IMR-90 (cell line): Measurements from ENCODE around the gene NTSR1. TPM values are rescaled to one million over a fixed set of nuclear protein-coding genes. Genes with fewer than 3 reads are reported as not detected.

Experiments used
- ATAC-seq: fragments of 200-7000 bp; cut with Tn5 transposase; 2 replicates; pipeline ENCODE4 v1.9.1; 2020; ENCODE audit warnings: low read depth, mild to moderate bottlenecking, moderate library complexity
- BruUV-seq: library from RNA; stranded (reverse); fragments of 400-500 nt; replicated peaks from 2 replicates; lab custom pipeline; 2021; lab: Mats Ljungman, UMichigan
- CTCF ChIA-PET: fragments of 300-600 bp; formaldehyde crosslinking; extraction: SDS; loops from one replicate; lab custom pipeline; 2021; ENCODE audit warnings: antibody characterized with exemption; lab: Yijun Ruan, JAX
- POLR2A ChIA-PET: fragments of 300-600 bp; sonication (Branson Sonifier 250); formaldehyde crosslinking; loops from one replicate; lab custom pipeline; 2022; ENCODE audit warnings: antibody characterized with exemption; ENCODE audit not compliant: unreplicated experiment; lab: Charles Lee
- DNase-seq: peaks from one replicate; pipeline ENCODE4 v3.0.0; 2013
- H2AFZ ChIP-seq: replicated peaks from 2 replicates; pipeline ENCODE3; 2013; ENCODE audit warnings: low read length, mild to moderate bottlenecking; ENCODE audit not compliant: poor library complexity
- H2AK5ac ChIP-seq: 2 replicates; pipeline ENCODE4 v1.6.1; 2013; ENCODE audit warnings: low read depth, low read length, inconsistent platforms
- H2AK9ac ChIP-seq: replicated peaks from 2 replicates; pipeline ENCODE3; 2013; ENCODE audit warnings: mild to moderate bottlenecking, low read depth, low read length, moderate library complexity; ENCODE audit not compliant: poor library complexity
- H2BK120ac ChIP-seq: 2 replicates; pipeline ENCODE4 v1.6.1; 2013; ENCODE audit warnings: low read depth, low read length, inconsistent platforms
- H2BK15ac ChIP-seq: 3 replicates; pipeline ENCODE4 v1.6.1; 2013; ENCODE audit warnings: low read depth, low read length, inconsistent platforms
- H2BK20ac ChIP-seq: 2 replicates; pipeline ENCODE4 v1.6.1; 2013; ENCODE audit warnings: low read depth, mild to moderate bottlenecking, inconsistent platforms, low read length, moderate library complexity
- H2BK5ac ChIP-seq: 2 replicates; pipeline ENCODE4 v1.6.1; 2013; ENCODE audit warnings: mild to moderate bottlenecking, low read depth, low read length, inconsistent platforms; ENCODE audit not compliant: poor library complexity, severe bottlenecking
- H3K14ac ChIP-seq: replicated peaks from 2 replicates; pipeline ENCODE4 v1.6.1; 2013; ENCODE audit warnings: low read depth, low read length, inconsistent platforms
- H3K18ac ChIP-seq: 2 replicates; pipeline ENCODE4 v1.6.1; 2013; ENCODE audit warnings: low read depth, low read length, control low read depth
- H3K23ac ChIP-seq: 2 replicates; pipeline ENCODE4 v1.6.1; 2013; ENCODE audit warnings: low read depth, low read length, inconsistent platforms
- H3K27ac ChIP-seq: 2 replicates; pipeline ENCODE4 v1.5.1; 2013; ENCODE audit warnings: mild to moderate bottlenecking, control low read depth, low read length; ENCODE audit not compliant: insufficient read depth
- H3K27me3 ChIP-seq: 2 replicates; pipeline ENCODE4 v1.6.1; 2013; ENCODE audit warnings: low read length; ENCODE audit not compliant: control insufficient read depth, insufficient read depth
- H3K36me3 ChIP-seq: 2 replicates; pipeline ENCODE4 v1.6.1; 2013; ENCODE audit warnings: low read length, mixed read lengths; ENCODE audit not compliant: control insufficient read depth, insufficient read depth
- H3K4ac ChIP-seq: 2 replicates; pipeline ENCODE4 v1.6.1; 2013; ENCODE audit warnings: low read depth, low read length, inconsistent platforms
- H3K4me1 ChIP-seq: 2 replicates; pipeline ENCODE4 v1.6.1; 2013; ENCODE audit warnings: low read length, mixed read lengths; ENCODE audit not compliant: control insufficient read depth, insufficient read depth
- H3K4me2 ChIP-seq: 2 replicates; pipeline ENCODE4 v1.6.1; 2013; ENCODE audit warnings: low read depth, mild to moderate bottlenecking, control low read depth, low read length, moderate library complexity
- H3K4me3 ChIP-seq: 2 replicates; pipeline ENCODE4 v1.5.1; 2013; ENCODE audit warnings: low read depth, mild to moderate bottlenecking, control low read depth, low read length, moderate library complexity; ENCODE audit not compliant: insufficient read depth
- H3K56ac ChIP-seq: 2 replicates; pipeline ENCODE4 v1.6.1; 2013; ENCODE audit warnings: low read length, inconsistent platforms; ENCODE audit not compliant: insufficient read depth; ENCODE audit errors: extremely low read depth
- H3K79me1 ChIP-seq, 2 experiments: 2 replicates each; pipeline ENCODE4 v1.6.1; 2013; ENCODE audit warnings: low read length in 2 of 2, inconsistent platforms in 1 of 2, low read depth in 1 of 2
- H3K9ac ChIP-seq: 2 replicates; pipeline ENCODE4 v1.6.1; 2013; ENCODE audit warnings: low read depth, low read length, control low read depth
- H3K9me1 ChIP-seq: 2 replicates; pipeline ENCODE4 v1.6.1; 2013; ENCODE audit warnings: low read length, inconsistent platforms; ENCODE audit not compliant: insufficient read depth
- H3K9me3 ChIP-seq: 2 replicates; pipeline ENCODE4 v1.6.1; 2013; ENCODE audit warnings: low read length; ENCODE audit not compliant: control insufficient read depth, insufficient read depth
- H4K20me1 ChIP-seq: 2 replicates; pipeline ENCODE4 v1.6.1; 2013; ENCODE audit warnings: low read length, inconsistent platforms; ENCODE audit not compliant: insufficient read depth
- H4K5ac ChIP-seq: 2 replicates; pipeline ENCODE4 v1.6.1; 2013; ENCODE audit warnings: mild to moderate bottlenecking, low read depth, low read length, control low read depth
- H4K8ac ChIP-seq, 2 experiments: 2 replicates each; pipeline ENCODE4 v1.6.1; 2013; ENCODE audit warnings: low read depth in 2 of 2, low read length in 2 of 2, control low read depth in 1 of 2, inconsistent platforms in 1 of 2
- H4K91ac ChIP-seq: 2 replicates; pipeline ENCODE4 v1.6.1; 2013; ENCODE audit warnings: low read depth, low read length, inconsistent platforms; ENCODE audit not compliant: insufficient read depth
- CHD1 ChIP-seq: IDR thresholded peaks from 2 replicates; pipeline ENCODE4 v1.6.1; 2012; ENCODE audit warnings: low read depth, low read length, improper control_type of control experiment
- FOS ChIP-seq: fragments of 150-350 bp; IDR thresholded peaks from 2 replicates; pipeline ENCODE4 v1.6.1; 2016; ENCODE audit warnings: low read depth, low read length
- MAFK ChIP-seq: IDR thresholded peaks from 2 replicates; pipeline ENCODE4 v1.6.1; 2012; ENCODE audit warnings: low read depth, low read length, improper control_type of control experiment
- RAD21 ChIP-seq: IDR thresholded peaks from 2 replicates; pipeline ENCODE4 v1.6.1; 2012; ENCODE audit warnings: low read length, improper control_type of control experiment
- WGBS, 2 experiments: methylation state at CpG; one replicate each; pipeline versions ENCODE4 v1.1.5 to v1.1.7; 2013; ENCODE audit warnings: missing lambda C conversion rate in 2 of 2; ENCODE audit not compliant: insufficient read length in 1 of 2; ENCODE audit errors: extremely low coverage in 2 of 2; 5-methylcytosine and 5-hydroxymethylcytosine counted together
- dilution Hi-C: fragments of 300-500 bp; cut with HindIII; formaldehyde crosslinking; loops from one replicate; pipeline ENCODE4 v1.14.3; 2018; ENCODE audit warnings: low sequenced_read_pairs; ENCODE audit not compliant: unreplicated experiment
- in situ Hi-C: fragments of 300-500 bp; cut with MboI; formaldehyde crosslinking; loops from 3 replicates; pipeline ENCODE4 v1.14.3; 2019; ENCODE audit warnings: low sequenced_read_pairs, inconsistent platforms, mixed read lengths
- intact Hi-C: fragments of 100-400 bp; cut with micrococcal nuclease; formaldehyde crosslinking; loops from 2 replicates; pipeline ENCODE4 v1.10.0; 2022
- polyA plus RNA-seq, 3 experiments: library from polyadenylated mRNA; depleted of rRNA; stranded (reverse); fragments of >200 nt; gene quantifications; 2 replicates each; pipeline ENCODE4 v1.2.3, GENCODE V29; 2012; ENCODE audit warnings: low replicate concordance in 1 of 3
- total RNA-seq: library from RNA; depleted of rRNA; stranded (reverse); fragments of >200 nt; gene quantifications from 2 replicates; pipeline ENCODE4 v1.2.3, GENCODE V29; 2012

The NTSR1 gene
- total and polyA plus RNA-seq, 2 of the 4 experiments (the other 2 are of a cell fraction) = 0.54 to 1.8 TPM

- intact Hi-C loops = no loop called here
- H2BK15ac ChIP-seq = no peak overlapping the region
- no peak overlapping the region for H3K4me3 ChIP-seq
- no peak overlapping the region for H3K56ac ChIP-seq
- no peaks in the 10 kb centered on the region for H3K4me1 ChIP-seq
- no peak overlapping the region for H3K14ac ChIP-seq
- no peak overlapping the region for H2AK5ac ChIP-seq
- CTCF ChIA-PET = no interaction called here
- H2AFZ ChIP-seq = no peak overlapping the region
- H3K79me1 ChIP-seq = no peaks in the 10 kb centered on the region
- no peak overlapping the region for H3K4ac ChIP-seq
- in situ Hi-C loops = loop anchor here (25.0 kb wide), 1 partner anchor 315 kb away; the partner anchor contains the start of gene BHLHE23
- no peak overlapping the region for H4K8ac ChIP-seq
- POLR2A ChIA-PET = no interaction called here
- no peak overlapping the region for H4K91ac ChIP-seq
- H2BK5ac ChIP-seq = no peak overlapping the region
- dilution Hi-C loops = no loop called here
- no TSS peak for BruUV-seq
- H3K27ac ChIP-seq = no peak overlapping the region
- H3K9me3 ChIP-seq = no peaks in the 10 kb centered on the region
- ATAC-seq (no peak), DNase-seq (no peak)
- H2BK20ac ChIP-seq = no peak overlapping the region
- H3K9me1 ChIP-seq = no peaks in the 10 kb centered on the region
- no peak overlapping the region for H3K9ac ChIP-seq
- no peak overlapping the region for H2BK120ac ChIP-seq
- H4K5ac ChIP-seq = no peak overlapping the region
- H3K23ac ChIP-seq = no peak overlapping the region
- TF ChIP-seq FOS (no peak), CHD1 (no peak), MAFK (no peak), RAD21 (no peak)
- no peak overlapping the region for H3K18ac ChIP-seq
- H3K27me3 ChIP-seq = peaks cover 33% of the 10 kb centered on the region
- no peaks in the 10 kb centered on the region for H3K36me3 ChIP-seq
- WGBS, 2 experiments = 84% methylated on average over 3 of the region's 10 CpGs; no CpG with 5 or more reads in 1 of the 2 experiments
- no peaks in the 10 kb centered on the region for H4K20me1 ChIP-seq
- H2AK9ac ChIP-seq = no peak overlapping the region
- no peak overlapping the region for H3K4me2 ChIP-seq
These were observed 11.6 kb upstream of the NTSR1 start for GRCh38 chr20:62696989-62697388.
